ENCODE results near the gene CDYL. TPM values are rescaled to one million over a fixed set of nuclear protein-coding genes. Genes with fewer than 3 reads are reported as not detected.
A peak's percentile ranks its signal among the peaks of the same experiment; 100 is the strongest.
"Not testable (repeated sequence)": the region's sequence is repeated elsewhere in the genome, so short reads cannot be mapped to it uniquely, and the experiment has no call there.

CDYL gene
- total RNA-seq, 1 donor from 2014 or later: 28.2 TPM

GRCh38 chr6:4803343-4803744 is 27.1 kb downstream of the CDYL start:
- no peak for DNase-seq (ENCODE audit: low spot score)

DNA sequence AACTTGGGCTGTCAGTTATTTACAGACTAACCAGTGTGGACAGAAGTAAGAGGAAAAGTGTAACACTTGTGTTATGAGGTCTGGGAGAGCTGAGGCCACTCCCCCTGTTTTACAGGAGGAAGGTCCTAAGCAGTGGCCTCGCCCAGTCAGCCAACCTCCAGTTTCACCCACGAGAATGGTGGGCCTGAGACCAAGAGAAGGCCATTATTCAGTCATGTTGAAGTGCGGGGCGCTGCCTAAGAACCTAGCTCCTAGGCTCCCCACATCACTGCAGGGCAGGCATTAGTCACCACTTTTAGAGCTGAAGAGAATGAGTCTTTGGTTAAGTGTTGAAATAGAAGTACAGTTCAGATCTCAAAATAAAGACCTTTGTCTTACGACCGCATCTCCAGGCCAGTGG is 27.9 kb downstream of the CDYL start:
- no peak for DNase-seq (ENCODE audit: low spot score)

- peak; percentile 13 for DNase-seq (ENCODE audit: low spot score)
These were observed 29.5 kb downstream of the CDYL start for GRCh38 chr6:4805553-4806336.

GRCh38 chr6:4806337-4806725 is 30.1 kb downstream of the CDYL start:
- DNase-seq (ENCODE audit: low spot score): no peak

GRCh38 chr6:4806791-4807190 is 30.6 kb downstream of the CDYL start:
- no peak for DNase-seq (ENCODE audit: low spot score)

- no peak for DNase-seq (ENCODE audit: low spot score)
These were observed 32.2 kb downstream of the CDYL start for GRCh38 chr6:4808396-4808795.

DNA sequence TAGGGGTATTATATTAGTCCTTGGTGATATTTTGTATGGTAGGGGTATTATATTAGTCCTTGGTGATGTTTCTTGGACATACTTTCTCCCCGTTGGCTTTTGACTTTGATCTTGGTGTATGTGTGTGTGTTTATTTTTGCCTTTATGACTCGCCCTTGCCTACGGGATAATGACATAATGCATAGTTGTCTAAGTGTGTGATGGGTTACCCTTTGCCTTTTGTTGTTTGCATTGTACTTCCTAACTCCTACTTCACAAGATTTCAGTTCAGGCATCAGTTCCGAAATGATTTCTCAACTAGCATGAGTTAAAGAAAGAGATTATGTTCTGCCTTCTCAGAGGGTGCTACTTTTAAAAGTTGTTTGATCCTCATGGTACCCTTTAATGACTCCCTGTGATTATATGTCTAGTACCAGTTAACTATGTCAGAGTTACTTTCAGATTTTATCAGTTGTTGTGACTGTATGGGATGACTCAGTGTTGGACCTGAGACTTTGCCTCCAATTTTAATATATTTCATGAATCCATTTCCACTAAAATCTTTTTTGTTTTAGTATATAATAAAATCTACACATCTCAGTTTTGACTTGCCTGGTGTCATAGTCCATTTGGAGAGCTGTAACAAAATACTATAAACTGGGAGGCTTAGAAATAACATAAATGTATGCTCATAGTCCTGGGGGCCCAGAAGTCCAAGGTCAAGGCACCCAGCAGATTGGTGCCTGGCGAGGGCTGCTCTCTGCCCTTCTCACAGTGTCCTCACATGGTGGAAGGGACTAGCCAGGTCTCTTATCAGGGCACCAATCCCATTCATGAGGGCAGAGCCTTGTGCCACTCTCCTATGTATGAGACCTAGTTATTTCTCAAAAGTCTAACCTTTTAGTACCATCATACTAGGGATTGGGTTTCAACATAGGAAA is 34.1 kb downstream of the CDYL start:
- DNase-seq (ENCODE audit: low spot score): no peak

DNA sequence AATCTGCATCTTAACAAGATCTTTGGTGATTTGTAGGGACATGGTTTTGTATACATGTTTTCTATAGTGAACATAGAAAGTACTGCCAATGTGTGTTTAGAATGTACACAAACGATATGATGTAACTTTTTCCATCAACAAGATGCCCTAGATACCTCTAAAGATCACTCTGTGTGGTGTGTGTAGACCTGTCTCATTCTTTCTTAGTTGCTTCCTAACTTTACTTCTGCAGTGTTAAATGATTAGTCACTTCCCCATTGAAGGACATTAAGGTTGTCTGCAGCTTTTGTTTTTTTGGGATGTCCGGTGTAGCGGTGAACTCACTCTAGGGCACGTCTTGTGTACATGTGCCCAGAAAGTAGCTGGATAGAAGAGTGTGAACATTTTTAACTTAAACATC is 35.9 kb downstream of the CDYL start:
- DNase-seq (ENCODE audit: low spot score): no peak

GRCh38 chr6:4813055-4813454 is 36.9 kb downstream of the CDYL start:
- no peak for DNase-seq (ENCODE audit: low spot score)

DNA sequence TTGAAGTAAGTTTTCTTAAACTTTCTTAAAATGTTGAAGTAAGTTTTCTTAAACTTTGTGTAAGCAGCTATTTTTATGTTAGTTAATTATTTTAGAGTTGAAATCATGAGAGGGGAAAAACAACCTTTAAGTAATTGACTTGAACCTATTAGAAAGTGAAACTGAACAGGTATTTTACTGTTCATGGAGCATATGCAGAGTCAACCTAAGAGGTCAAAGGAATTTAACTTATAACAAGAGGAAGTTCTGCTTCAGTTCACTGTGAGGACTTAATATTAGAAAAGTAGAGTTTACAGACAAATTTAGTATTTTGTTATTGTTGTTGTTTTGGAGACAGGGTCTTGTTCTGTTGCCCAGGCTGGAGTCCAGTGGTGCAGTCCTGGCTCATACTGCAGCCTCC is 38.0 kb downstream of the CDYL start:
- DNase-seq (ENCODE audit: low spot score): no peak

GRCh38 chr6:4814987-4815386 is 38.8 kb downstream of the CDYL start:
- DNase-seq (ENCODE audit: low spot score): no peak

GRCh38 chr6:4815584-4815983 is 39.4 kb downstream of the CDYL start:
- no peak for DNase-seq (ENCODE audit: low spot score)

DNA sequence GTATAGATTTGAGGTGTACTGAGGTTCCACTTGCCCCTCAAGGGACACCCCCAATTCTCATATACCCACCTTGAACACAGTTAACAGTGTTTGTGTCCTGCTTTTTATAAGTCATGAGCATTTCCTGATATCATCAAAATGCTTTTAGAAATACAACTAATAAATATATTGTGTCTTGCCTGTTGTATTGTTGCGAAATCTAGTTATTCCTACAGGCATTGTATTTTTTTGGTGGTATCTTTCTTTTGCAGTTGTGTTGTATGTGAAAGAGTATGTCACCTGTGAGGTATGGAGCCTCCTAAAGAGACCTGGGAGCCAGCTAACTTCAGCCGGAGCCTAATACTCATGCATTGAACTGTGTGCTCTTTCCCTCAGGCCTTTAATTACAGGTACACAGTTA is 40.7 kb downstream of the CDYL start:
- DNase-seq (ENCODE audit: low spot score): no peak

DNA sequence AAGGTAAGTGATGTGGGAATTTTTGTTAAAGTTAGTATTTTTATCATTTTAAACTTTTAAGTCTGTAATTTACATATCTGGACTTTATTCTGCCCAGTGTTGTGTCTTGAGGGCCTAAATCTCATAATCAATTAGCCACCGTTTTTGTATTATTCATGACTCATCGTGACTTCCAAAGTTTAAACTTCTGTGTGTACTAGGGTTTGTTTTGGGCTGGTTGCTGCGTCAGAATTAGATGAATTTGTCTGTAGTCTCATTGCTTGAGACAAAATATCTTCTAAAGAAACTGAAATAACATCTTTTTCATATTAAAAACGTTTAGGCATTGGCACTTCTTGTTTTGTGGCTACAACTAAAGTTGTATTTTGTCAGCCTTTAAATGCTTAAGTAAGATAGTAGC is 41.3 kb downstream of the CDYL start:
- DNase-seq (ENCODE audit: low spot score): no peak

DNA sequence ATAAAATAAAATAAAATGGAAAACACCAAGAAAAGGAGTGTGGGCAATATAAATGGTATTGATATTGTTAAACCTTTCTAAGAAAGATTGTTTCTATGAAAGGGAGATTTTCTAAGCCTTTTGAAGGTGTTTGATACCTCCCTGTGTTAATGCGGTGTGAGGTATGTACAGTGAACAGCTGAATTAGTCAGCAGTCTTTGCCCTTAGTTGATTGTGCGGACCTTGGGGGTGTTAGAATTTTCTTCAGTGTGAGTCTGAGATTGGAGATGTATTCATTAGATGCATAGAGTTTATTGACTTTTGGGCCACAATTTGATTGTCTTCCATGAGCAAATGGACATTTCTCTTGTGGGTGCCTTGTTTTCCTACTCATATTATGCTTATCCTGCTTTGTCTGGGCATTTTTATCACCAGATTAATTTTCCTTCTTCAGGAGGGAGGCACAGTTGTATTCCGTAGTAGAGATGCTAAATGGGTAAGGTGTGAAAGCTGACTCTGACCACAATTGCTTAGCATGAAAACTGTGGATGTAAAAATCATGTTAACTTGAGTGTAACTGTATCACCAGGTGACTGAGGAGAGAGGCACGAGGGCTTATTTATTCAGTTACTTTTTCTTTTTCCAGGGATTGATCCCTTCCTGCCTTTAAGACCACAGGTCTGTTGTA is 42.2 kb downstream of the CDYL start:
- no peak for DNase-seq (ENCODE audit: low spot score)

DNA sequence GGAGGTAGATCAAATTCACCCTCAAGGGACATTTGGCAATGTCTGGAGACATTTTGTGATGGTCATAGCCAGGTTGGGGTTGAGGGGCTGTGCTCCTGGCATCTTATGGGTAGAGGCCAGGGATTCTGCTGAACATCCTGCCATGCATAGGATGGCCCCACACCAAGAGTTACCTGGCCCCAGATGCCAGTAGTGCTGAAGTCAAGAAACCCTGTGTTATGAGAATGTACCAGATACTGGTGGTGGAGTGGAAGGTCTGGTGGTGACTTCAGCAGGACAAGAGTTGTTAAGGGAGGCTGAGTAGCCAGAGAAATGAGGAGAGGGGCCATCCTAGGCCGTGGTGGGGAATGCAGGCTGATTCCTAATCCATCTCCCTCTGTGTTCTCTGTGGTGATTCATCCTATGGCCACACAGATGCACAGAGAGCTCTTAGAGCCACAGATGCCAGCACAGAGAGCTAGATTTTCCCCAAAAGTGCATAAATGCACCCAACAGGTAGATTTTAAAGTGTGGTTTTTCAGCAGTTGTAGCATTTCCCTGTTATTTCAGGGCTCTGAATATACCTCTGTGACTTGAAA is 43.6 kb downstream of the CDYL start:
- DNase-seq (ENCODE audit: low spot score): no peak

DNA sequence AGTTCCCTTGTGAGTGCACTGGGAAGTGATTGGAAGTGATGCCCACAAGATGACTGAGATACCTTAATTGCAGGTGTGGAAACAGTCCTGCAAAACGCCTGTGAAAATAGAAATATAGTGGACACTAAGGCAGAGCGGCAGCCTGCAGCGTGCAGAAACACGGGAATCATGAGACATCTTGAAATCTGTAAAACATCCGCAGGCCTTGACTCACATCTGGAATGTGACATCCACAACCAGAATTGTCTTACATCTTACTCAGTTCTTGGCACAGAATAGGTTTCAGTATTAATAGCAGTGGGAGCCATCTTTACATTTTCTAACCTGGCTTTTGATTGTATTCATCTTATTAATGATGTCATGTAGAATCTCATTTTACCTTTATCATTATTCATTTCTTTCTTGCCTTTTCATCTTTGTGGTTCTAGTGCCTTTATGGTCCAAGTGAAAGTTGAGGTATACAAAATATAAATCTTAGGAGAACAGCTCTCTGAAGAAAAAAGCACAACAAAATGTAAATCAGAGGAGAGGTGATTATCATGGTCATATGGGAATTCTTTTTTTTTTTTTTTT is 44.6 kb downstream of the CDYL start:
- no peak for DNase-seq (ENCODE audit: low spot score)

DNA sequence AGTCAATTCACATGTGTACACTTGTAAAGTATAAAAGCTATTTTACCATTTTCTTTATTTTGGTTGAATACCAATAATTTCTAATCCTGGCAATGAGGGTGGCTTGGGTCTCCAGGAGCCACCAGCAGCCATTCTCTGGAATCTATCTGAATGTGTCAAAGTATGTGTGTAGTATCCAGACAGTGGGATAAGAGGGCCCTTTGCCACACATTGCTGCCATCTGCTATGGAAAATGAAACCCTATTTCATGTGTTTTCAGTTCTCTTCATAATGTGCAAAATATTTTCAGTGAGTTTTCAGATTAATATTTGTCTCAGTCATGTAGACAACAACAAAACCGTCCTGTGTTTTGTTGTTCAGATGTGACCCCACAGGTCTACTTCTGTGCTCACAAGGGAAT is 46.3 kb downstream of the CDYL start:
- no peak for DNase-seq (ENCODE audit: low spot score)

GRCh38 chr6:4828187-4828698 is 52.0 kb downstream of the CDYL start:
- DNase-seq (ENCODE audit: low spot score): no peak

DNA sequence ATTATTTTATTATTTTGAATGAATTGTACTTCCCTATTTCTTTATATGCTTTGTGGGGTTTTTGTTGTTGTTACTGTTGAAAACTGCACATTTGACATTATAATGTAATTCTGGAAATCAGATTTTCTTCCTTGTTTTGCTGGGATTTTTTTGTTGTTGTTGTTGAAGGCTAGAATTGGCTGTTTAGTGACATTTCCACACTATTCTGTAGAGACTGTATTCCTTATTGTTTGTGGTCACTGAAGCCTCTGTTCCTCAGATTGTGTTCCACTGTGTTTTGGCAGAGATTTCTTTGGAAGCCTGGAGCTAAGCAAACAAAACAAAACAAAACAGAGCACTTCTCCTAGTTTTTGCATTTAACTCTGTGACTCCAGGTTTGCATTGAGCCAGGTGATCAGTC is 52.9 kb downstream of the CDYL start:
- DNase-seq (ENCODE audit: low spot score): no peak

- not testable (repeated sequence) for DNase-seq (ENCODE audit: low spot score)
These were observed 59.3 kb downstream of the CDYL start for GRCh38 chr6:4835540-4835939.
